GM12892 (cell line): Measurements from ENCODE around the gene HS3ST5.
"Not testable (repeated sequence)": the region's sequence is repeated elsewhere in the genome, so short reads cannot be mapped to it uniquely, and the experiment has no call there.

ENCODE experiments used
- DNase-seq: peaks from one replicate; pipeline ENCODE4 v3.0.0; 2011; ENCODE audit not compliant: insufficient read length
- FAIRE-seq: peaks from 2 replicates; lab custom pipeline; 2011; peaks lifted over from hg19 to GRCh38; lab: Jason Lieb, UNC
- POLR2A ChIP-seq: IDR thresholded peaks from 2 replicates; pipeline ENCODE4 v1.6.1; 2011; ENCODE audit warnings: low read depth, low read length, control low read depth
- POLR2AphosphoS5 ChIP-seq: IDR thresholded peaks from 2 replicates; pipeline ENCODE4 v1.6.1; 2011; ENCODE audit warnings: low read depth, low read length, control low read depth
- TAF1 ChIP-seq: IDR thresholded peaks from 2 replicates; pipeline ENCODE4 v1.6.1; 2011; ENCODE audit warnings: low read depth, mild to moderate bottlenecking, control low read depth, low read length, borderline replicate concordance

HS3ST5 gene

DNA sequence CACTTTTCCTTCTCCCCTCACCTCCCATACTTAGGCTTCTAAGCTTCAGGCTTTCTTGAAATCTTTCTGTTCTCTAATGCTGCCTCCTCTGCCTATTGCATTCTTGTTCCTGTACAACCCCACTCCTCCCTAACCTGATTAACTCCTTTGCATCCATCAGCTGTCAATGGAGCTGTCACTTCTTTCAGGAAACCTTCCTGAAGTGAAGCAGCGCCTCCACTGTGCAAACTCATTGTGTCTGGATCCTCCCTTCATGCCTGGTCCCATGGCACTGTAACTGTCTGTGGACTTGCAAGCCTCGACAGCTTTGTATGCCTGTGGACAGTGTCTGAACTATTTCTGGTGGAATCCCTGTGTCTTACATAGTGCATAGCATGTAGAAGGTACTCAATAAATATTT, 185.0 kb downstream of the HS3ST5 start:
- no peak for TF ChIP-seq POLR2AphosphoS5
- no peak for TF ChIP-seq POLR2A
- TF ChIP-seq TAF1, result no peak
- FAIRE-seq, result no peak
- DNase-seq, result no peak

DNA sequence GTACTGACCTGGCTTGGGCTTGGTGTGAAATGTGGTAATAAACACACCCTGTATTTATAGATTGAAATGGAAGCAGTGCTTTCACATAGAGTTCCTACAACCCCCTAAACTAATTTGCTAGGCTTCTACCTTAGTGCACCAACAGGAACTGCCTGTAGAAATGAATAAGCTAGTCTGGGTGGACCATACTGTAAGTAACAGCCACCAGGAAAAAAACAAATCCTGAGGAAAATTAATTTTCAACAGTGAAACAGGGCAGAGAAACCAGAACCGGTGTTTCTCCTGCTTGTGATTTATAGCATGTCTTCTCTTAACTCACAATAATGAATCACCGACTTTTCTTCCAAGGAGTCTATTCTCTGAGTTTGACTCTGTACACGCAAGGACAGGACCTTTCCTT, 187.1 kb downstream of the HS3ST5 start:
- DNase-seq, result no peak
- no peak for FAIRE-seq
- TF ChIP-seq POLR2AphosphoS5, result no peak
- no peak for TF ChIP-seq TAF1
- no peak for TF ChIP-seq POLR2A

DNA sequence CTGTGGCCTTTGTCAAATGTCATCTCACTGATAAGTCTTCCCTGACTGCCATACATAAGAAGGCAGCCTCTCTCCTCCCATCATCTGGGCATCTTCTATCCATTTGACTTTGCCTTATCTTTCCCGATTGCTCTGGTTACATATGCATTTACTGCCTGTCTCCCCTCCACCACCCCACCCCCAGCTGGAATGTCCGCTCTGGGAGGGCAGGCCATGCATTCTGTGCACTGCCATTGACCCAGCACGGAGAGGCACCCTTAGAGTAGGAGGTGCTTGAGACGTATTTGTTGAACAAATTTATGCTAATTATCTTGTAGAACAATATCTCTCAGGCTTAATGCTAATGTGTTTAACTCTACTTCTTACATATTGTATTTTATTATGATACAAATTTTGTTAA, 188.0 kb downstream of the HS3ST5 start:
- FAIRE-seq, result no peak
- DNase-seq, result no peak
- TF ChIP-seq POLR2AphosphoS5 (no peak), TAF1 (no peak), POLR2A (no peak)

DNA sequence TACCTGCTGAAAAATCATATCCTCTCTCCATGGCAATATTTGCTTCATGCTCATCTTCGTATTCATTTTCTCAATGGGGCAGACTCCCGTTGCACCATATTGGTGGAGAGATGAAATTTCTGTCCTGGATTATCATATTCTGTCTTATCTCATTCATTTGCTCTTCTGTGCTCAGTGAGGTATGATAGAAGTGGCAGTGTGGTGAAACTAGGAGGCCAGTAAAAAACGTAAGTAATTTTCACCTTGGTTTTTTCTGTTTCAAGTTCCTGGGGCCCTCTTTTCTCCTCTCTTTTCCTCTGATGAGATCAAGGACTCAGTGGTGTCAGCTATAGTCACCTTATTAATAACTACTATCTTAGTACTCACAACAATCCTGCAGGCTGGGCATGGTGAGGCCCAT, 189.4 kb downstream of the HS3ST5 start:
- TF ChIP-seq POLR2AphosphoS5, result no peak
- TF ChIP-seq TAF1, result no peak
- no peak for TF ChIP-seq POLR2A
- DNase-seq, result no peak
- no peak for FAIRE-seq

DNA sequence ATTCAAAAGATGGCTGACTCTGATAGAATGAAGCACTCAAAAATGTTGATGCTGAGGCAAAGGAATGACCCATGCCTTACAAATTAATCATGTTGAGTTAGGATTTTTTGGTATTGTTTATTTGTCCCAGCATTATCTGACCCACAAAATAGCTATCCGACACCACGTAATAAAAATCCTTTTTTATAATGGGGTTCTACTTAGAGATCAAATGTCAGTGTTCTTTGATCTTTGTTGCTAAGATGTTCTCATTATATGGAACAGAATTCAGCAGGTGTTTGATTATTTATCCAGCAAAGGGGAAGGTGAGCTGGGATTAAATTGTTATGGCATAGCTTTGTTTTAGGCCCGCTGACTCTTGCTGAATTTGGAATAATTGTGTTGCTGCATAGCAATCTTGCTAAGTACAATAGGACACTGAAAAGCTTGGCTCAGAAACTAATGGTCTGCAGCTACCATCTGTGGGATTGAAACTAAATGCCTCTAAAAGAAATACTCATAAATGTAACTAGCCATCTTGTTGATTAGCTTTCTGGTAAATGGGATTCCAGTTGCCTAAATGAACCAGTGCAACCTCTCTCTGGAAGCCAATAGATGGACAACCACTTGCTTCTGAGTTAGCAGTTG, 191.6 kb downstream of the HS3ST5 start:
- TF ChIP-seq TAF1, result no peak
- no peak for TF ChIP-seq POLR2A
- TF ChIP-seq POLR2AphosphoS5, result no peak
- DNase-seq (no peak), FAIRE-seq (no peak)

DNA sequence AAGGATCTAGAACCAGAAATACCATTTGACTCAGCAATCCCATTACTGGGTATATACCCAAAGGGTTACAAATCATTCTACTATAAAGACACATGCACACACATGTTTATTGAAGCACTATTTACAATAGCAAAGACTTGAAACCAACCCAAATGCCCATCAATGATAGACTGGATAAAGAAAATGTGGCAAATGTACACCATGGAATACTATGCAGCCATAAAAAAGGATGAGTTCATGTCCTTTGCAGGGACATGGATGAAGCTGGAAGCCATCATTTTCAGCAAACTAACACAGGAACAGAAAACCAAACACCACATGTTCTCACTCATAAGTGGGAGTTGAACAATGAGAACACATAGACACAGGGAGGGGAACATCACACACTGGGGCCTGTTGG, 193.6 kb downstream of the HS3ST5 start:
- DNase-seq, FAIRE-seq: not testable (repeated sequence)

DNA sequence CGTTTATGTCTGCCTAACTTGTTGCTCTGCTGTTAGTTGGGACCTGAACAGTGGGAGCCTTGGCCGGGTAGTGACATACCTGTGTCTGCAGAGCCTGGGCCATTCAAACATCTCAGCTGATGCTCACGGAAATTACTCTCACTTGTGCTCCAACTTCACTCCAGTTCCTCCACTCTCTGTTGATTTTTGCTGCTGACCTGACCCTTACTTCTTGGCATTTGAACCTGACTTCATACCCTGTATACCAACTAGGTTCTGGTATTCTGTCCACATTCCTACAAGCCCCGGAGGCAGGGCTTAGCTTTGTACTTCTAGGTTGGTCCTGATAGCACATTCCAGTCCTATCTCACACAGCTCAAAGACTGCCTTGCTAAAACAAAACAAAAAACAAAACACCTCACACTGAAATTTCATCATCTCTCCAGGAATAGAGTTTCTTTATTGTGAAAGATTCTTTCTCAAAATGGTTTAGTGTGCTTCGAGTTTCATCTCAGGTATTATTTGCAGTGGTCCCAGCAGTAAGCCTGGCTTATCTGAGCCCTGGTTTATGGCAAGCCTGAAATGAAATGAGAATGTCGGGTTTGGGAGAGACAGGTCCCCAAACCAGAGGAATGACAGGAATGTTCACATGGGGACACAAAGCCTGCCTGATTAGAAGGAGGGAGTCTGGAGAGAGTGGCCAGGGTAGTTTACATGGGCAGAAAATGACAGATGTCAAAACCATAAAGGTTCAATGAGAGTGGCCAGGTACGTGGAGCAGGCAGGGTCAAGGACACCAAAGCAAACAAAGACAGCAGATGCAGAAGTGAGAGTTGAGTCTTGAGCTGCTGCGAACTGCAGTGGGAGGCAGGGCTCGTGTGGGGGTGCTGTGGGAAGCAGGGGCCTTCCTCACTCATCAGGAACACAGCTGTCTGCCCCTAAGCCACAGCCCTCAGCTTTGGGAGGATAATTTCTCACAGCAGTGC, 197.7 kb downstream of the HS3ST5 start:
- FAIRE-seq (peak; percentile 58), DNase-seq (no peak)
- TF ChIP-seq POLR2A (no peak), POLR2AphosphoS5 (no peak), TAF1 (no peak)

DNA sequence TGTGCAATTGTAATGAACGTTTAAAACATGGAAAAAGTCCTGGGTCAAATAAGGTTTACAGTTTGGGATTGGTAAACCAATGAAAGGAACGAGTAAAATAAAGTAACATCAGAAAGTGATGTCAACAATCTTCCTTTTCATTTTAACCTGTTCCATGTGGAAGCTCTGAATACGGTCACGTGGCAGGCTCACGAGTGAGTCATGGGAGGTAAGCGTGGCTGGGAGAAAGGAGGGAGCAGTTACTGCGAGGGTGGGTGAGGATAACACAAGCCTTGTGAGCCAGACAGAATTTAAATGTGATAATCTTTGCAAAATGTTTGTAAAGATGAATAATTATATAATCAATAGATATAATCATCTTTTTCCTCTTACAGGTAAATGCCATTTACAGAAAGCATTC, 200.6 kb downstream of the HS3ST5 start:
- DNase-seq (no peak), FAIRE-seq (no peak)
- TF ChIP-seq TAF1, result no peak
- no peak for TF ChIP-seq POLR2A
- TF ChIP-seq POLR2AphosphoS5, result no peak

DNA sequence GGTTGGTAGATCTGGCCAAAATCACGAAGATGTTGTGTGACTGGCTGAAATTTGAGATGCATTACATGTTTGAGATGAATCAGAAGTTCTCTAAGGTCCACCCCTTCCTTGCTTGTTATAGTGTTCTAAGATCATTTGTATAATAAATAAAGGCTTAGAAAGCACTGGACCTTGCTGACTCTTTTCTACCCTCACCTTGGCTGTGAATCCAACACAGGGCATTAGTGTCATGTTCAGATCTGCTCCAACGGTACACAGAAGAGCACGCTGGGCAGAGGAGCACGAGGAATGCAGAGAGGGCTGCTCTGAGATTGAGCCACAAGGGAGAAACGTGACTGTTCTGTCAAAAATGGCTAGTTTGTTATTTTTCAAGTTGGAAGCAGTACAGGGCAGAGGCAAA, 202.4 kb downstream of the HS3ST5 start:
- no peak for FAIRE-seq
- TF ChIP-seq POLR2A (no peak), TAF1 (no peak), POLR2AphosphoS5 (no peak)

DNA sequence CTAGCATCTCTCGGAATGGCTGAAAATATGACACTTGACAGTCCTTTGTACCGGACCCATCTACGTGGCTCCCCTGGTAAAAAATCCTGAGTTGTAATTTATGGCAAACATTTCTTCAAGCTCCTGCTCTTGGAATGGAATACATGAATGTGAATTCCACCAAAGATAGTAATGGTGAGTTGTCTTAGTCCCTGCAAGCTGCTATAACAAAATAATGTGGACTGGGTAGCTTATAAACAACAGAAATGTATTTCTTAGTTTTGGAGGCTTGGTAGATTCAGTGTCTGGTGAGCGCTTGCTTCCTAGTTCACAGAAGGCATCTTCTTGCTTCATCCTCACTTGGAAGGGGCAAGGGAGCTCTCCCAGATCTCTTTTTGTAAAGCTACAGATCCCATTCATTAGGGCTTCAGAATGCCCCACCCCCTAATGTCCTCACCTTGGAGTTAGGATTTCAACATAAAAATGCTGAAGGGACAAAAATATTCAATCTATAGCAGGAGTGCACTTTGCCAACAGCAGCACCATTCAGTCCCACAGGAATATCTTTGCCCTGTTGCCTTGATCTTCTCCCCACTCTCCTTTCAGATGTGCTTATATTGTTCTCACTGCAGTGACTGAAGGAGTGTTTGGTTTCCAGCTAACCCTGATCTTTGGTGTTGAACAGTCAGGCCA, 204.1 kb downstream of the HS3ST5 start:
- TF ChIP-seq TAF1 (no peak), POLR2A (no peak), POLR2AphosphoS5 (no peak)
- no peak for DNase-seq
- no peak for FAIRE-seq

More for the DNA sequence above, 202.4 kb downstream of the HS3ST5 start:
- DNase-seq, result no peak

DNA sequence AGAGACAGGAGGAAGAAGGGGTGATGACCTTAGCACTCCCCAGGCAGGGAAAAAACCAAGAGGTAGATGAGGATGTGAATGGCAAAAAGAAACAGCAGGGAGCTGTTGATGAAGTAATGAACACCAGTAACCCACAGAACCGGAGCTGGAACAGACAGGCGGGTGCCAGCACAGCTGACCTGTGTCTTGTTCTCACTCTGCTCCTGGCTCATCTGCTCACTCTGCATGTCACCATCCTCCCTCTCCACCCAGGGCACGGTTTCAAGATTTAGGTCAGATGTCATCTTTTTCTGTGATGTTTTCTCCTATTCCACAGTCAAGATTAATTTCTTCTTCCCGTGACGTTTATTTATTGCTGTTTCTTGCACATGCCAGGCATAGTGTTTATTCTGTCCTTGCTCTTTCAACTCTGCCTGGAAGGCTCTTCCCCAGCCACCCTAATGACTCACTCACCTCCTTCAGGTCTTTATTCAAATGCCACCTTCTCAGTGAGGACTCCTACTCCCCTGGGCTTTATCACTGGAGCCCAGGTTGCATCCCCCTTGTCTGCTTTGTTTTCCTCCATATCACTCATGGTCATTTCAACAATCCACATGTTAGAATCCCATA, 207.4 kb downstream of the HS3ST5 start:
- TF ChIP-seq TAF1 (no peak), POLR2AphosphoS5 (no peak), POLR2A (no peak)
- FAIRE-seq (no peak), DNase-seq (no peak)

DNA sequence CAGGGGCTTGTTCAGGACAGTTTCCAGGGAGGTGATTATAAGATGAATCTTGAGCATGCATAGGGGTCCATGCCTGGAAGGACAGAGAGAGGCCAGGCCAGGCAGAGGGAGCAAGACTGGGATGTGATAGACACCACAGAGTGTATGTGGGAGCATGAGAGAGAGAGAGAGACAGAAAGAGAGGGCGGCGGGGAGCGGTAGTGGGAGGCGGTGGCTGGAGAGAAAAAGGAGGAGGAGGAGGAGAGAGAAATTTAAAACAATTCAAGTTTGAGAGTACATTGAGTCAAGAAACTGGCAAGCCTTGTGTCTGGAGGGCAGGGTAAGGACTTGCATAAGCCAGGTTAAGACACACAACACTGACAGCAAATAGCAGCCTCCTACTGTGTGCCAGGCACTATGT, 209.0 kb downstream of the HS3ST5 start:
- DNase-seq (no peak), FAIRE-seq (no peak)
- TF ChIP-seq TAF1, result no peak
- TF ChIP-seq POLR2AphosphoS5, result no peak
- no peak for TF ChIP-seq POLR2A

DNA sequence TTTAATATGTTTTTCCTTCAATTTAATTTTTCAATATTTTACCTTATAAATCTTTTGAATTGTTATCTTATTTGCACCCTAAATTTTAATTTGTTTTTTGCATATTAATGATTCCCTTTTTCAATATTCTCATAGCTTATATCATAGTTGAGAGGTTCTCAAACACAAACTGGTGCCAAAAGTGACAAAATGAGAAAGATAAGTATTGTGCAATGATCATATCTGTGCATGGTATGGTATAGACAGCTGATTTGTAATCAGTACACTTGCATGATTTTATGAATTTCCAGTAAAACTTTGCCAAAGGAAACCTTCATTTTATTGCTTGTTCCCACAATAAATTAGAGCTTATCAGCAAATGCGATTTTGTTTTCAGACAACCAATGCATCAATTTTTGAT, 210.9 kb downstream of the HS3ST5 start:
- TF ChIP-seq POLR2A, result no peak
- no peak for TF ChIP-seq TAF1
- FAIRE-seq (no peak), DNase-seq (no peak)
